ENCODE results near the gene ABCA4.

The ABCA4 gene

GRCh38 chr1:94113589-94114226, 7.2 kb downstream of the ABCA4 start:
- H3K36me3 ChIP-seq (ENCODE audit: control insufficient read depth in 2 of 2, insufficient read depth in 1 of 2, low read length in 2 of 2): no peaks in the 10 kb centered on the region
- TF ChIP-seq ZBTB1 (tag by site-specific recombination; IDR thresholded peaks at IDR 0.05) (no peak), ZNF292 (tag by site-specific recombination; IDR thresholded peaks at IDR 0.05; ENCODE audit: borderline replicate concordance, low read depth) (no peak), REPIN1 (tag by site-specific recombination; IDR thresholded peaks at IDR 0.05; ENCODE audit: low read depth) (no peak), ZNF175 (tag by site-specific recombination; IDR thresholded peaks at IDR 0.05) (no peak), ZSCAN16 (tag by site-specific recombination; IDR thresholded peaks at IDR 0.05) (no peak), ZNF114 (tag by site-specific recombination; IDR thresholded peaks at IDR 0.05) (no peak), ZNF311 (tag by site-specific recombination; IDR thresholded peaks at IDR 0.05; ENCODE audit: borderline replicate concordance) (no peak), ZBTB48 (tag by site-specific recombination; IDR thresholded peaks at IDR 0.05) (no peak), CTCF (tag by site-specific recombination; IDR thresholded peaks at IDR 0.05) (no peak), ZNF341 (tag by site-specific recombination; IDR thresholded peaks at IDR 0.05; ENCODE audit: low read depth) (no peak), ZNF670 (tag by site-specific recombination; IDR thresholded peaks at IDR 0.05; ENCODE audit: low read depth) (no peak), ZEB2 (tag by site-specific recombination; IDR thresholded peaks at IDR 0.05) (no peak), ZNF626 (tag by site-specific recombination; IDR thresholded peaks at IDR 0.05) (no peak), ZBTB8A (tag by site-specific recombination; IDR thresholded peaks at IDR 0.05) (no peak), ZNF266 (tag by site-specific recombination; IDR thresholded peaks at IDR 0.05; ENCODE audit: low read depth) (no peak)
- TF ChIP-seq, protein P1, sequence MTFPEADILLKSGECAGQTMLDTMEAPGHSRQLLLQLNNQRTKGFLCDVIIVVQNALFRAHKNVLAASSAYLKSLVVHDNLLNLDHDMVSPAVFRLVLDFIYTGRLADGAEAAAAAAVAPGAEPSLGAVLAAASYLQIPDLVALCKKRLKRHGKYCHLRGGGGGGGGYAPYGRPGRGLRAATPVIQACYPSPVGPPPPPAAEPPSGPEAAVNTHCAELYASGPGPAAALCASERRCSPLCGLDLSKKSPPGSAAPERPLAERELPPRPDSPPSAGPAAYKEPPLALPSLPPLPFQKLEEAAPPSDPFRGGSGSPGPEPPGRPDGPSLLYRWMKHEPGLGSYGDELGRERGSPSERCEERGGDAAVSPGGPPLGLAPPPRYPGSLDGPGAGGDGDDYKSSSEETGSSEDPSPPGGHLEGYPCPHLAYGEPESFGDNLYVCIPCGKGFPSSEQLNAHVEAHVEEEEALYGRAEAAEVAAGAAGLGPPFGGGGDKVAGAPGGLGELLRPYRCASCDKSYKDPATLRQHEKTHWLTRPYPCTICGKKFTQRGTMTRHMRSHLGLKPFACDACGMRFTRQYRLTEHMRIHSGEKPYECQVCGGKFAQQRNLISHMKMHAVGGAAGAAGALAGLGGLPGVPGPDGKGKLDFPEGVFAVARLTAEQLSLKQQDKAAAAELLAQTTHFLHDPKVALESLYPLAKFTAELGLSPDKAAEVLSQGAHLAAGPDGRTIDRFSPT (tag by site-specific recombination; IDR thresholded peaks at IDR 0.05): no peak
- TF ChIP-seq, protein P2, sequence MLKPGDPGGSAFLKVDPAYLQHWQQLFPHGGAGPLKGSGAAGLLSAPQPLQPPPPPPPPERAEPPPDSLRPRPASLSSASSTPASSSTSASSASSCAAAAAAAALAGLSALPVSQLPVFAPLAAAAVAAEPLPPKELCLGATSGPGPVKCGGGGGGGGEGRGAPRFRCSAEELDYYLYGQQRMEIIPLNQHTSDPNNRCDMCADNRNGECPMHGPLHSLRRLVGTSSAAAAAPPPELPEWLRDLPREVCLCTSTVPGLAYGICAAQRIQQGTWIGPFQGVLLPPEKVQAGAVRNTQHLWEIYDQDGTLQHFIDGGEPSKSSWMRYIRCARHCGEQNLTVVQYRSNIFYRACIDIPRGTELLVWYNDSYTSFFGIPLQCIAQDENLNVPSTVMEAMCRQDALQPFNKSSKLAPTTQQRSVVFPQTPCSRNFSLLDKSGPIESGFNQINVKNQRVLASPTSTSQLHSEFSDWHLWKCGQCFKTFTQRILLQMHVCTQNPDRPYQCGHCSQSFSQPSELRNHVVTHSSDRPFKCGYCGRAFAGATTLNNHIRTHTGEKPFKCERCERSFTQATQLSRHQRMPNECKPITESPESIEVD (tag by site-specific recombination; IDR thresholded peaks at IDR 0.05): no peak
- TF ChIP-seq, protein P3, sequence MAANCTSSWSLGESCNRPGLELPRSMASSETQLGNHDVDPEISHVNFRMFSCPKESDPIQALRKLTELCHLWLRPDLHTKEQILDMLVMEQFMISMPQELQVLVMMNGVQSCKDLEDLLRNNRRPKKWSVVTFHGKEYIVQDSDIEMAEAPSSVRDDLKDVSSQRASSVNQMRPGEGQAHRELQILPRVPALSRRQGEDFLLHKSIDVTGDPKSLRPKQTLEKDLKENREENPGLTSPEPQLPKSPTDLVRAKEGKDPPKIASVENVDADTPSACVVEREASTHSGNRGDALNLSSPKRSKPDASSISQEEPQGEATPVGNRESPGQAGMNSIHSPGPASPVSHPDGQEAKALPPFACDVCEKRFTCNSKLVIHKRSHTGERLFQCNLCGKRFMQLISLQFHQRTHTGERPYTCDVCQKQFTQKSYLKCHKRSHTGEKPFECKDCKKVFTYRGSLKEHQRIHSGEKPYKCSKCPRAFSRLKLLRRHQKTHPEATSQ (tag by site-specific recombination; IDR thresholded peaks at IDR 0.05): no peak
- TF ChIP-seq, protein P4, sequence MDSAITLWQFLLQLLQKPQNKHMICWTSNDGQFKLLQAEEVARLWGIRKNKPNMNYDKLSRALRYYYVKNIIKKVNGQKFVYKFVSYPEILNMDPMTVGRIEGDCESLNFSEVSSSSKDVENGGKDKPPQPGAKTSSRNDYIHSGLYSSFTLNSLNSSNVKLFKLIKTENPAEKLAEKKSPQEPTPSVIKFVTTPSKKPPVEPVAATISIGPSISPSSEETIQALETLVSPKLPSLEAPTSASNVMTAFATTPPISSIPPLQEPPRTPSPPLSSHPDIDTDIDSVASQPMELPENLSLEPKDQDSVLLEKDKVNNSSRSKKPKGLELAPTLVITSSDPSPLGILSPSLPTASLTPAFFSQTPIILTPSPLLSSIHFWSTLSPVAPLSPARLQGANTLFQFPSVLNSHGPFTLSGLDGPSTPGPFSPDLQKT (IDR thresholded peaks at IDR 0.05; ENCODE audit: borderline replicate concordance, low read depth, low read length): no peak
- POLR2A ChIA-PET: no interaction called here
- no peak overlapping the region for H3K4me3 ChIP-seq (ENCODE audit: low read depth, low read length)
- peaks cover 6% of the 10 kb centered on the region for H3K4me1 ChIP-seq (ENCODE audit: control insufficient read depth, insufficient read depth, low read length)
- H3K9me3 ChIP-seq (ENCODE audit: control insufficient read depth, insufficient read depth, low read depth, low read length): no peaks in the 10 kb centered on the region
- CTCF ChIA-PET: interaction anchor here (0.5 kb wide), 1 partner anchor 106 kb away, joined by 4 read pairs; no protein-coding TSS in a partner anchor
- H3K27ac ChIP-seq (ENCODE audit: extremely low read depth, low read depth, low read length): no peak overlapping the region

All from HEK293 (cell line).